Motor neuron (in vitro differentiated cells): ENCODE data around the gene LRP8. TPM values are rescaled to one million over a fixed set of nuclear protein-coding genes. Genes with fewer than 3 reads are reported as not detected.

Source experiments
- ATAC-seq, 8 experiments: fragments of 200-7000 bp; cut with Tn5 transposase; replicated peaks in 6 of 8; 2 replicates each; pipeline ENCODE4 v1.8.0; 2021; ENCODE audit warnings: mild to moderate bottlenecking in 8 of 8, moderate library complexity in 8 of 8
- H3K27ac ChIP-seq, 2 donors: fragments of 250-450 bp; sonication (Bioruptor Pico); 2 replicates each; pipeline ENCODE4 v1.9.0; 2021; ENCODE audit warnings: antibody characterized with exemption in 2 of 2, mild to moderate bottlenecking in 2 of 2, moderate library complexity in 1 of 2
- H3K4me1 ChIP-seq, 2 donors: fragments of 250-450 bp; sonication (Bioruptor Pico); replicated peaks in 1 of 2; 2 replicates each; pipeline ENCODE4 v1.6.1; 2021; ENCODE audit warnings: antibody characterized with exemption in 2 of 2, mild to moderate bottlenecking in 2 of 2, moderate library complexity in 1 of 2
- H3K4me3 ChIP-seq, 5 donors: fragments of 250-450 bp; sonication (Bioruptor Pico); 2 replicates each; pipeline ENCODE4 v1.9.0; 2021; ENCODE audit warnings: antibody characterized with exemption in 5 of 5, mild to moderate bottlenecking in 5 of 5, moderate library complexity in 4 of 5
- WGBS, 10 experiments: fragments of 450-650 bp; shearing (Covaris generic); methylation state at CpG; one replicate each; pipeline ENCODE4 v1.0.0; 2022; 5-methylcytosine and 5-hydroxymethylcytosine counted together
- in situ Hi-C, 9 experiments: fragments of 400-800 bp; cut with MboI; loops; one replicate each; pipeline ENCODE4 v1.15.0; 2021; ENCODE audit warnings: low sequenced_read_pairs in 9 of 9, low pct_unique_long_range_greater_than_20kb in 2 of 9; ENCODE audit not compliant: unreplicated experiment in 9 of 9
- total RNA-seq, 8 experiments: library from RNA; unstranded; fragments of 300-600 nt; gene quantifications; 2 replicates each; pipeline versions ENCODE4 v1.2.3 to v1.2.4, GENCODE V29; 2022

LRP8 gene
- total RNA-seq, 8 experiments from 2014 or later = 2.8 to 44.0 (median 26.7) TPM

DNA sequence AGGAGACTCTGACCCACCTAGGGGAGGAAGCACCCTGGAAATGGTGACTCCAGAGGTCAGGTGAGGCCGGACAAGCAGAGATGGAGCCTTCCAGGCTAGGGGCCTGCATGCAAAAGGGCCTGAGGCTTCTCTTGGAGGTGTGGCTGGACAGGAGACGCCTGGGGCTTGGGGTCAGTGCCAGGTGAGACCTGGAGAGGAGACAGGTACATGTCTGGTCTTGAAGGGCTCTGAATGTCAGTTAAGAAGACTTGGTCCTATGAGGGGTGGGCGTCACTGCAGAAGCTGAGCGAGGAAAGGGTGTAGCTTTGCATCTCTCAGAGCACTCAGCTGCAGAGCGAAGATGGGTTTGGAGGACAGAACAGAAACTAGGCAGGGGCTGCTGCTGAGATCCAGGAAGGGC lies 14.3 kb downstream of the LRP8 start:
- 66 to 100% (median 96%) methylated on average over 1 to 5 of the region's 5 CpGs; no CpG with 5 or more reads in 4 of the 10 experiments for WGBS, 10 experiments
- Histone ChIP-seq H3K4me3 (no peak overlapping the region), H3K4me1 (peaks cover 61 to 71% of the 10 kb centered on the region in 2 donors), H3K27ac (no peak overlapping the region)
- in situ Hi-C loops = no loop called here
- no peak for ATAC-seq

DNA sequence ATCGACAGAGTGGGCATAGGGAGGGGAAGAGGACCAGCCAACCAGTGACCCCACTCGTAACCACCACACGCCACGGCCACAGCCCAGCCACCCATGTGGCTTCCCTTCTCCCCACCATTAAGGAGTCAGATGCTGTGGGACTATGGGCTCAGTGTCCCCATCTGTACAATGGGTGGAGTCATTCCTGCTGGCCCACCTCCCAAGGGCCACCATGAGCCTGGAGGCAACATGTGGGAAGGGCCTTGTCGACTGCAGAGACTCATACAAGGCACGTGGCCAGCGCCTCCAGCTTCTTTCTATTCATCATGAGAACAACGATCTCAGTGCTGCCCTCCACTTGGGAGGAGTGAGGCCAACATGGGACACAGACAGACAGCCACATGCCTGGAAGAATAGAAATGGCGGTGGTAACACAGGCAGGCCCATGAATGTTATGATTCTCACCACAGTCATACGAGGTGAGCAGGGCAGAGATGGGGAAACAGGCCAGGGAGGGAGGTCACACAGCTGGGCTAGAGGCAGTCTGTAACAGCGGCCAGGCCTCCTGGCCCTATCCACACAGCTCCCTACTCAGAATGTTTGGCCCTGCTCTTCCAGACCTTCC lies 16.1 kb downstream of the LRP8 start:
- Histone ChIP-seq H3K4me3 (no peak overlapping the region), H3K27ac (no peak overlapping the region), H3K4me1 (peaks cover 61 to 67% of the 10 kb centered on the region in 2 donors)
- 67 to 100% (median 78%) methylated on average over 1 to 7 of the region's 11 CpGs; no CpG with 5 or more reads in 4 of the 10 experiments for WGBS, 10 experiments
- in situ Hi-C loops = no loop called here
- ATAC-seq = peak in 1 of 8 experiments; percentile 11

DNA sequence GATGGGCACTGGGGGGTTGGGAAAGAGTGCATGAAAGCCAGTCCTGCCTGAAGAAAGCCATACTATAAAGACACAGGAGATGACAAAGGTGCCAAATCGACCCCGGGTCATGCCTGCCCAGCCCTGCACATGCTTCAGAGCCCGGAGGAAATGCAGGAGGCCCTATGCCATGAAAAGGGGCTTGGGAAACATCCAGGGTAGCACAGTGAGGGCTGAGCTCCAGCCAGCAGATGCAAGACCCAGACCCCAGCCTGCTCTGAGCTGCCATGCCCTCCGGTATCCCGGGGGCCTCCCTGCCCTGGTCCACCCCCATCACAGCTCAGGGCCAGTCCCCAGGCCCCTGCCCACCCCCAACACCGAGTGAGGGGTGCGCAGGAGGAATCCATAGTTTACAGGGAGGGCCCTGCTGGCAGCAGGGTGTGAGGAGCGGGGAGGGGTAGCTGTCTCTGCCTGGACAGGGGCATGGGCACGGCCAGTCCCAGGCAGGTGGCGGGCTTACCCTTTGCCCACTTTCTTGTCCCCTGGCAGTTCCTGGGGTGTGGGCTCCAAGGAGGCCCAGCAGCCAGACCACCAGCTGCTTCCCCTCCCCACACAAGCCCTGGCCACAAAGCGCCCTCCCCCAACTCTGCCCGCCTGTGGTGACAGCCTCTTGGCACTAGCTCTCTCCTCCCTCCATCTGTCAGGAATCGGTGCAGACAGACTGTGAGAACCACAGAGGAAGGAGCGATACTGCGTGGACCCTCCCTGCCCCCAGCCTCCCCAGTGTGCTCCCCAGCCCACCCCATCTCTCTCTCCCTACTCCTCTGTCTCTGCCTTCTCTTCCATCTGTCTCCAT lies 16.8 kb downstream of the LRP8 start:
- Histone ChIP-seq H3K4me3 (no peak overlapping the region), H3K27ac (no peak overlapping the region), H3K4me1 (peaks cover 55 to 67% of the 10 kb centered on the region in 2 donors)
- in situ Hi-C loops = no loop called here
- ATAC-seq = peak in 1 of 8 experiments; percentile 17
- WGBS, 10 experiments = 33 to 52% methylated on average over 3 of the region's 15 CpGs; no CpG with 5 or more reads in 8 of the 10 experiments

GRCh38 chr1:53309802-53310201 lies 18.1 kb downstream of the LRP8 start:
- 70 to 87% (median 80%) methylated on average over 1 to 3 of the region's 11 CpGs; no CpG with 5 or more reads in 7 of the 10 experiments for WGBS, 10 experiments
- no peak for ATAC-seq
- H3K4me3 ChIP-seq = no peak overlapping the region
- H3K4me1 ChIP-seq = peaks cover 56 to 68% of the 10 kb centered on the region in 2 donors
- in situ Hi-C loops = no loop called here
- H3K27ac ChIP-seq = no peak overlapping the region

- ATAC-seq = peak in 6 of 8 experiments; percentile 47 to 85 (median 81)
- Histone ChIP-seq H3K4me1 (peaks cover 69 to 81% of the 10 kb centered on the region in 2 donors), H3K4me3 (no peak overlapping the region), H3K27ac (peak overlapping the region; percentile 39 to 53)
- 7 to 80% (median 39%) methylated on average over 1 to 7 of the region's 8 CpGs; no CpG with 5 or more reads in 3 of the 10 experiments for WGBS, 10 experiments
- in situ Hi-C loops = no loop called here
Observed at GRCh38 chr1:53308506-53308905, 19.4 kb downstream of the LRP8 start.

DNA sequence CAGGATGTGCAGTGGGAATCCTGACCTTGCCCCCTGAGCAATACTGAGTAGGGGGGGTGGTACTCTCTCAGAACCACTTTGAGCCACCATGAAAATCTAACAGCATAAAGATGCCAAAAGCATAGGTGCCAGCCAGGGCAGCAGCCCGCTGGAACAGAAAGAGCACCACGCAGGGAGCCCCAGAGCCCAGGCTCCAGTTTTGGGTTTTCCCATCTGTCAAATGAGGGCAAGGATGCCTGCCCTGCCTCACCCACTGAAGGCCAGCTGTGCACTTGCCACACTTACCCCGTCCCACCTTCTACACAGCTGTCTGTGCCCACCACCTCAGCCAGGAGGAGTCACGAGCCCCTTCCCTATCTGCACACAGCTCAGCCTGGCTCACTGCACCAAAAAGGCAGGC lies 20.8 kb downstream of the LRP8 start:
- WGBS, 10 experiments = 93 to 100% methylated on average over 2 of the region's 4 CpGs; no CpG with 5 or more reads in 8 of the 10 experiments
- in situ Hi-C loops = no loop called here
- no peak for ATAC-seq
- no peak overlapping the region for H3K27ac ChIP-seq
- H3K4me1 ChIP-seq = peaks cover 76 to 87% of the 10 kb centered on the region in 2 donors
- H3K4me3 ChIP-seq = no peak overlapping the region

- in situ Hi-C loops = no loop called here
- H3K27ac ChIP-seq = no peak overlapping the region
- WGBS, 10 experiments = 67 to 100% (median 76%) methylated on average over 1 to 4 of the region's 4 CpGs; no CpG with 5 or more reads in 5 of the 10 experiments
- no peak overlapping the region for H3K4me3 ChIP-seq
- peaks cover 76 to 79% of the 10 kb centered on the region in 2 donors for H3K4me1 ChIP-seq
- no peak for ATAC-seq
Observed at GRCh38 chr1:53306168-53306567, 21.7 kb downstream of the LRP8 start.

DNA sequence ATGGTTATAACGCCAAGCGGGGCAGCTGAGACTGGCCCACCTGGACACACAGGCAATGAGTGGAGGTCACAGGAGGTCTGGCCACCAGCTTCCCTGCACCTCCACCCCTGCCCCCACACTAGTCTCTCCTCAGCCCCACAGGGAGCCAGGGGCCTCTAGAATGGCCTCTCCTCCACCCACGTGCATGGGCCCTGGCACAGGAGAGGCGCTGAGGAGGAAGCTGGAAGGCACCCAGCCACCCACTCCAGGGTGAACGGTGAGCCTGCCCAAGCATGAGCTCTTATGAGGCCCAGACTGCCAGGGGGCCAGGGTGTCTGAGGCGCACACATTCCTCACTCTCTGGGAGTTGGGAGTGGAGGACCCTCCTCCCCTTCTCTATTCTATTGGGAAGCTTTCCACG lies 22.2 kb downstream of the LRP8 start:
- no peak for ATAC-seq
- Histone ChIP-seq H3K27ac (peak overlapping the region in 1 of 2 donors; percentile 28), H3K4me3 (no peak overlapping the region), H3K4me1 (peaks cover 71 to 74% of the 10 kb centered on the region in 2 donors)
- 0 to 89% (median 72%) methylated on average over 1 to 7 of the region's 7 CpGs; no CpG with 5 or more reads in 4 of the 10 experiments for WGBS, 10 experiments
- in situ Hi-C loops = no loop called here

- ATAC-seq = no peak
- peak overlapping the region in 1 of 2 donors; percentile 59 for H3K27ac ChIP-seq
- in situ Hi-C loops = no loop called here
- H3K4me1 ChIP-seq = peaks cover 61 to 67% of the 10 kb centered on the region in 2 donors
- WGBS, 10 experiments = 95 to 100% (median 100%) methylated on average over 1 to 5 of the region's 7 CpGs; no CpG with 5 or more reads in 5 of the 10 experiments
- no peak overlapping the region for H3K4me3 ChIP-seq
Observed at GRCh38 chr1:53304527-53304926, 23.3 kb downstream of the LRP8 start.

- 44 to 100% (median 74%) methylated on average over 1 to 12 of the region's 14 CpGs; no CpG with 5 or more reads in 2 of the 10 experiments for WGBS, 10 experiments
- peak in 5 of 8 experiments; percentile 16 to 29 (median 25) for ATAC-seq
- peaks cover 61 to 67% of the 10 kb centered on the region in 2 donors for H3K4me1 ChIP-seq
- in situ Hi-C loops = no loop called here
- H3K4me3 ChIP-seq = no peak overlapping the region
- H3K27ac ChIP-seq = peak overlapping the region; percentile 56 to 59
Observed at GRCh38 chr1:53303726-53304515, 23.9 kb downstream of the LRP8 start.

DNA sequence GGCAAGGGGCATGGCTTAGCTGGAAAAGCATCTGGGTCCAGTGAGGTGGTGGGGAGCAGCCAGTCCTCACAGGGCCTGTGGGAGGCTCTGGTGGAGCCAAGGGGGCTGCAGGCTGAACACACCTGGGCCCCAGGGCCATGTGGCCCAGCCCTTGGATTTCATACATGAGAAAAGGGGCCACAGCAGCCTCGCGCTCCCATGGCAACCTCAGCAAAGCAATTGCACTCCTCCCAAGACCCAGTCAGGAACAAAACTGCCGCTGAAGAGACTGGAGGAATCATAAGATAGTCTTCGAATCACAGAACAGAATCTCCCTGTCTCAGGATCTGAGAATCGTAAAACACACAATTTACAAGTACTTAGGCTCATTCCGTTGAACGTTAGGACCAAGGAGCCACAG lies 24.6 kb downstream of the LRP8 start:
- H3K27ac ChIP-seq = peak overlapping the region; percentile 56 to 59
- ATAC-seq = peak in 5 of 8 experiments; percentile 35 to 56 (median 44)
- in situ Hi-C loops = no loop called here
- 27 to 92% (median 41%) methylated on average over 1 to 7 of the region's 7 CpGs; no CpG with 5 or more reads in 3 of the 10 experiments for WGBS, 10 experiments
- H3K4me3 ChIP-seq = no peak overlapping the region
- peaks cover 61 to 67% of the 10 kb centered on the region in 2 donors for H3K4me1 ChIP-seq

DNA sequence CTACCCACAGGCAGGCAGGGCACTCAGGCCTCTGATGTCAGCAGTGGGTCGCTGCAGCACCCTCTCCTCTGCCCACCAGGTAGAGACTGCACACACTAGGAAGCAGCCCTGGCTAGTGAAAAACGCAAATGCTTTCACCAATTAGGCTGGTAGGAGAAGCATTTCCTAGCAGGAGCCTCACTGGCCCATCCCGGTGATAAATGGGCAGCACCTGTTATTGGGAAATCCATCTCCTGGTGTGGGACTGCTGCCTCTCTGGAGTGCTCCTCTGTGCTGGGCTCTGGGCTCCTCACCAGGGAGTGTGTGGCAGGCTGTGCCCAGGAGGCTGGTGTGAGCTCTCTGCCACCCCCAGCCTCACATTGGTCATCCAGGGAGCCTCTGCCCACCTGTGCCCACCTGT lies 28.6 kb downstream of the LRP8 start:
- in situ Hi-C loops = loop anchor here in 2 of 9 experiments (25.0 kb wide), 1 partner anchor 88 kb away; no protein-coding TSS in a partner anchor
- peaks cover 68 to 71% of the 10 kb centered on the region in 2 donors for H3K4me1 ChIP-seq
- 33 to 100% (median 40%) methylated on average over 1 of the region's 3 CpGs; no CpG with 5 or more reads in 7 of the 10 experiments for WGBS, 10 experiments
- peak overlapping the region; percentile 20 to 70 for H3K27ac ChIP-seq
- no peak overlapping the region for H3K4me3 ChIP-seq
- peak in 3 of 8 experiments; percentile 5 to 18 (median 8) for ATAC-seq
